WTC11 (cell line): ENCODE data around the gene LIFR. TPM values are rescaled to one million over a fixed set of nuclear protein-coding genes. Genes with fewer than 3 reads are reported as not detected.

Source experiments
- ATAC-seq: fragments of 200-7000 bp; cut with Tn5 transposase; 2 replicates; pipeline ENCODE4 v1.10.0; 2021; ENCODE audit warnings: mild to moderate bottlenecking, moderate library complexity
- CTCF ChIA-PET: fragments of 300-600 bp; sonication (Branson Sonifier 250); formaldehyde crosslinking; loops from one replicate; lab custom pipeline; 2021; ENCODE audit warnings: antibody characterized with exemption; lab: Charles Lee
- POLR2A ChIA-PET: fragments of 350-600 bp; sonication (Branson Sonifier 250); formaldehyde crosslinking; loops from one replicate; lab custom pipeline; 2021; ENCODE audit warnings: antibody characterized with exemption; lab: Charles Lee
- DNase-seq: peaks from one replicate; pipeline ENCODE4 v3.0.0; 2021; ENCODE audit warnings: low spot score
- H3K27ac Mint-ChIP-seq: 2 replicates; pipeline ENCODE4 v1.8.0; 2021; ENCODE audit warnings: mixed read lengths
- H3K27me3 Mint-ChIP-seq: 2 replicates; pipeline ENCODE4 v1.8.0; 2021; ENCODE audit warnings: low read depth, mild to moderate bottlenecking, moderate library complexity, mixed read lengths
- H3K36me3 Mint-ChIP-seq: 2 replicates; pipeline ENCODE4 v1.8.0; 2021; ENCODE audit warnings: mixed read lengths
- H3K4me1 Mint-ChIP-seq: 2 replicates; pipeline ENCODE4 v1.8.0; 2022; ENCODE audit warnings: mixed read lengths
- H3K4me3 Mint-ChIP-seq: 2 replicates; pipeline ENCODE4 v1.8.0; 2021; ENCODE audit warnings: mild to moderate bottlenecking, moderate library complexity, mixed read lengths
- H3K9me3 Mint-ChIP-seq: 2 replicates; pipeline ENCODE4 v1.8.0; 2021; ENCODE audit warnings: mixed read lengths
- CREB1 ChIP-seq: sonication (generic); formaldehyde crosslinking; IDR thresholded peaks from 2 replicates; pipeline ENCODE4 v1.8.0; 2023; ENCODE audit warnings: mild to moderate bottlenecking, missing genetic modification reagents
- FOXK1 ChIP-seq: sonication (generic); formaldehyde crosslinking; IDR thresholded peaks from 2 replicates; pipeline ENCODE4 v1.8.0; 2022; ENCODE audit warnings: mild to moderate bottlenecking, moderate library complexity, missing genetic modification reagents
- GABPB1 ChIP-seq: sonication (generic); formaldehyde crosslinking; IDR thresholded peaks from 2 replicates; pipeline ENCODE4 v1.8.1; 2023; ENCODE audit warnings: mild to moderate bottlenecking, missing genetic modification reagents
- GTF2I ChIP-seq: fragments of 250-450 bp; sonication (Bioruptor Pico); conservative IDR thresholded peaks from 2 replicates; pipeline ENCODE4 v1.4.0; 2021; ENCODE audit warnings: mild to moderate bottlenecking
- HMGA2 ChIP-seq: fragments of 250-450 bp; sonication (Bioruptor Pico); IDR thresholded peaks from 2 replicates; pipeline ENCODE4 v1.4.0; 2021; ENCODE audit warnings: mild to moderate bottlenecking, moderate library complexity
- IRF2 ChIP-seq: sonication (generic); formaldehyde crosslinking; IDR thresholded peaks from 2 replicates; pipeline ENCODE4 v1.8.0; 2022; ENCODE audit warnings: low read depth, missing genetic modification reagents, borderline replicate concordance
- JUN ChIP-seq: sonication (generic); formaldehyde crosslinking; IDR thresholded peaks from 2 replicates; pipeline ENCODE4 v1.8.0; 2023; ENCODE audit warnings: mild to moderate bottlenecking, missing genetic modification reagents
- KAT7 ChIP-seq: sonication (generic); formaldehyde crosslinking; IDR thresholded peaks from 2 replicates; pipeline ENCODE4 v1.8.1; 2023; ENCODE audit warnings: missing genetic modification reagents, mild to moderate bottlenecking, borderline replicate concordance
- NFATC4 ChIP-seq: fragments of 250-450 bp; sonication (Bioruptor Pico); IDR thresholded peaks from 2 replicates; pipeline ENCODE4 v1.9.0; 2021; ENCODE audit warnings: mild to moderate bottlenecking
- OVOL2 ChIP-seq: fragments of 250-450 bp; sonication (Bioruptor Pico); IDR thresholded peaks from 2 replicates; pipeline ENCODE4 v1.9.0; 2021; ENCODE audit warnings: mild to moderate bottlenecking, borderline replicate concordance
- SMAD3 ChIP-seq: sonication (generic); formaldehyde crosslinking; IDR thresholded peaks from 2 replicates; pipeline ENCODE4 v1.8.0; 2022; ENCODE audit warnings: missing genetic modification reagents, mild to moderate bottlenecking, borderline replicate concordance
- ZNF121 ChIP-seq: sonication (generic); formaldehyde crosslinking; IDR thresholded peaks from 2 replicates; pipeline ENCODE4 v1.8.0; 2023; ENCODE audit warnings: missing genetic modification reagents
- ZNF396 ChIP-seq: fragments of 250-450 bp; sonication (Bioruptor Pico); IDR thresholded peaks from 2 replicates; pipeline ENCODE4 v1.8.0; 2021; ENCODE audit warnings: mild to moderate bottlenecking, moderate library complexity, borderline replicate concordance
- total RNA-seq: library from RNA; stranded (reverse); gene quantifications from 3 replicates; pipeline ENCODE4 v1.2.3, GENCODE V29; 2021
- TF ChIP-seq, protein P1 (sequence below): sonication (generic); formaldehyde crosslinking; IDR thresholded peaks from 2 replicates; pipeline ENCODE4 v1.8.1; 2022; ENCODE audit warnings: low read depth, missing genetic modification reagents, borderline replicate concordance
- TF ChIP-seq, protein P2 (sequence below): sonication (generic); formaldehyde crosslinking; IDR thresholded peaks from 2 replicates; pipeline ENCODE4 v1.8.0; 2022; ENCODE audit warnings: mild to moderate bottlenecking, missing genetic modification reagents
- TF ChIP-seq, protein P3 (sequence below): sonication (generic); formaldehyde crosslinking; IDR thresholded peaks from 2 replicates; pipeline ENCODE4 v1.8.0; 2023; ENCODE audit warnings: missing genetic modification reagents, mild to moderate bottlenecking, borderline replicate concordance
- TF ChIP-seq, protein P4 (sequence below): sonication (generic); formaldehyde crosslinking; IDR thresholded peaks from 2 replicates; pipeline ENCODE4 v1.8.0; 2022; ENCODE audit warnings: mild to moderate bottlenecking, missing genetic modification reagents
- TF ChIP-seq, protein P5 (sequence below): sonication (generic); formaldehyde crosslinking; IDR thresholded peaks from 2 replicates; pipeline ENCODE4 v1.8.1; 2023; ENCODE audit warnings: mild to moderate bottlenecking, missing genetic modification reagents, borderline replicate concordance
- TF ChIP-seq, protein P6 (sequence below): sonication (generic); formaldehyde crosslinking; IDR thresholded peaks from 2 replicates; pipeline ENCODE4 v1.8.1; 2023; ENCODE audit warnings: mild to moderate bottlenecking, moderate library complexity, missing genetic modification reagents
- TF ChIP-seq, protein P7 (sequence below): sonication (generic); formaldehyde crosslinking; IDR thresholded peaks from 2 replicates; pipeline ENCODE4 v1.8.0; 2022; ENCODE audit warnings: mild to moderate bottlenecking, missing genetic modification reagents

Gene LIFR
- total RNA-seq, 1 experiment from 2014 or later: 14.4 TPM

DNA sequence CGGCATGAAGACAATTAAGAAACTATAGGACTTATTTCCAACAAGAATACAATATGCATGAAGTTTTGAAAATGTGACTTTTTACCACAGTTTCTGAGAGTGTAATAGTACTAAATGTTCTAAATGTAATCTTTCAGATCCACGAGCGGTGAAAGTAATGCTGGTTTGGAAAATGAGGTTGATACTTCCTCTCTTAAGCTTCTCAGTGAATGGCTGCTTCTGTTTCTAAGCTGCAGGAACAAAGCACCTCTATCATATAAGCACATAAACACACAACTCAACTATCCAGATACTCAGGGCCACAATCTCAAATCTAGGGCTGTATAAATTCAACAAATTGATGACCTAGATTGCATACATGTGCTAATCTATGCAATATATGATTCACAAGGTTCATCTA is 78.3 kb downstream of the LIFR start:
- Mint-ChIP-seq H3K27ac (no peak overlapping the region; the same call in 1 of the 2 replicates), H3K4me3 (no peak overlapping the region), H3K4me1 (peaks cover 9% of the 10 kb centered on the region), H3K27me3 (no peaks in the 10 kb centered on the region), H3K36me3 (no peaks in the 10 kb centered on the region), H3K9me3 (no peaks in the 10 kb centered on the region)
- DNase-seq: no peak
- POLR2A ChIA-PET: no interaction called here
- CTCF ChIA-PET: interaction anchor here (1.6 kb wide), 1 partner anchor 332 kb away, joined by 4 read pairs; no protein-coding TSS in a partner anchor
- ATAC-seq: no peak
- TF ChIP-seq OVOL2 (CRISPR knock-in tag): no peak
- no peak for TF ChIP-seq NFATC4 (CRISPR knock-in tag)
- TF ChIP-seq, protein P1, sequence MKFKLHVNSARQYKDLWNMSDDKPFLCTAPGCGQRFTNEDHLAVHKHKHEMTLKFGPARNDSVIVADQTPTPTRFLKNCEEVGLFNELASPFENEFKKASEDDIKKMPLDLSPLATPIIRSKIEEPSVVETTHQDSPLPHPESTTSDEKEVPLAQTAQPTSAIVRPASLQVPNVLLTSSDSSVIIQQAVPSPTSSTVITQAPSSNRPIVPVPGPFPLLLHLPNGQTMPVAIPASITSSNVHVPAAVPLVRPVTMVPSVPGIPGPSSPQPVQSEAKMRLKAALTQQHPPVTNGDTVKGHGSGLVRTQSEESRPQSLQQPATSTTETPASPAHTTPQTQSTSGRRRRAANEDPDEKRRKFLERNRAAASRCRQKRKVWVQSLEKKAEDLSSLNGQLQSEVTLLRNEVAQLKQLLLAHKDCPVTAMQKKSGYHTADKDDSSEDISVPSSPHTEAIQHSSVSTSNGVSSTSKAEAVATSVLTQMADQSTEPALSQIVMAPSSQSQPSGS (CRISPR knock-in tag): no peak
- TF ChIP-seq, protein P2, sequence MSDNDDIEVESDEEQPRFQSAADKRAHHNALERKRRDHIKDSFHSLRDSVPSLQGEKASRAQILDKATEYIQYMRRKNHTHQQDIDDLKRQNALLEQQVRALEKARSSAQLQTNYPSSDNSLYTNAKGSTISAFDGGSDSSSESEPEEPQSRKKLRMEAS (CRISPR knock-in tag): no peak
- no peak for TF ChIP-seq ZNF396
- no peak for TF ChIP-seq SMAD3 (CRISPR knock-in tag)
- TF ChIP-seq GABPB1: no peak
- TF ChIP-seq IRF2 (CRISPR knock-in tag): no peak
- no peak for TF ChIP-seq CREB1 (CRISPR knock-in tag)
- TF ChIP-seq JUN (CRISPR knock-in tag): no peak
- no peak for TF ChIP-seq FOXK1 (CRISPR knock-in tag)
- no peak for TF ChIP-seq KAT7 (CRISPR knock-in tag)
- TF ChIP-seq, protein P3, sequence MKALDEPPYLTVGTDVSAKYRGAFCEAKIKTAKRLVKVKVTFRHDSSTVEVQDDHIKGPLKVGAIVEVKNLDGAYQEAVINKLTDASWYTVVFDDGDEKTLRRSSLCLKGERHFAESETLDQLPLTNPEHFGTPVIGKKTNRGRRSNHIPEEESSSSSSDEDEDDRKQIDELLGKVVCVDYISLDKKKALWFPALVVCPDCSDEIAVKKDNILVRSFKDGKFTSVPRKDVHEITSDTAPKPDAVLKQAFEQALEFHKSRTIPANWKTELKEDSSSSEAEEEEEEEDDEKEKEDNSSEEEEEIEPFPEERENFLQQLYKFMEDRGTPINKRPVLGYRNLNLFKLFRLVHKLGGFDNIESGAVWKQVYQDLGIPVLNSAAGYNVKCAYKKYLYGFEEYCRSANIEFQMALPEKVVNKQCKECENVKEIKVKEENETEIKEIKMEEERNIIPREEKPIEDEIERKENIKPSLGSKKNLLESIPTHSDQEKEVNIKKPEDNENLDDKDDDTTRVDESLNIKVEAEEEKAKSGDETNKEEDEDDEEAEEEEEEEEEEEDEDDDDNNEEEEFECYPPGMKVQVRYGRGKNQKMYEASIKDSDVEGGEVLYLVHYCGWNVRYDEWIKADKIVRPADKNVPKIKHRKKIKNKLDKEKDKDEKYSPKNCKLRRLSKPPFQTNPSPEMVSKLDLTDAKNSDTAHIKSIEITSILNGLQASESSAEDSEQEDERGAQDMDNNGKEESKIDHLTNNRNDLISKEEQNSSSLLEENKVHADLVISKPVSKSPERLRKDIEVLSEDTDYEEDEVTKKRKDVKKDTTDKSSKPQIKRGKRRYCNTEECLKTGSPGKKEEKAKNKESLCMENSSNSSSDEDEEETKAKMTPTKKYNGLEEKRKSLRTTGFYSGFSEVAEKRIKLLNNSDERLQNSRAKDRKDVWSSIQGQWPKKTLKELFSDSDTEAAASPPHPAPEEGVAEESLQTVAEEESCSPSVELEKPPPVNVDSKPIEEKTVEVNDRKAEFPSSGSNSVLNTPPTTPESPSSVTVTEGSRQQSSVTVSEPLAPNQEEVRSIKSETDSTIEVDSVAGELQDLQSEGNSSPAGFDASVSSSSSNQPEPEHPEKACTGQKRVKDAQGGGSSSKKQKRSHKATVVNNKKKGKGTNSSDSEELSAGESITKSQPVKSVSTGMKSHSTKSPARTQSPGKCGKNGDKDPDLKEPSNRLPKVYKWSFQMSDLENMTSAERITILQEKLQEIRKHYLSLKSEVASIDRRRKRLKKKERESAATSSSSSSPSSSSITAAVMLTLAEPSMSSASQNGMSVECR (CRISPR knock-in tag): no peak
- TF ChIP-seq, protein P4, sequence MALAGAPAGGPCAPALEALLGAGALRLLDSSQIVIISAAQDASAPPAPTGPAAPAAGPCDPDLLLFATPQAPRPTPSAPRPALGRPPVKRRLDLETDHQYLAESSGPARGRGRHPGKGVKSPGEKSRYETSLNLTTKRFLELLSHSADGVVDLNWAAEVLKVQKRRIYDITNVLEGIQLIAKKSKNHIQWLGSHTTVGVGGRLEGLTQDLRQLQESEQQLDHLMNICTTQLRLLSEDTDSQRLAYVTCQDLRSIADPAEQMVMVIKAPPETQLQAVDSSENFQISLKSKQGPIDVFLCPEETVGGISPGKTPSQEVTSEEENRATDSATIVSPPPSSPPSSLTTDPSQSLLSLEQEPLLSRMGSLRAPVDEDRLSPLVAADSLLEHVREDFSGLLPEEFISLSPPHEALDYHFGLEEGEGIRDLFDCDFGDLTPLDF (CRISPR knock-in tag): no peak
- no peak for TF ChIP-seq GTF2I (CRISPR knock-in tag)

DNA sequence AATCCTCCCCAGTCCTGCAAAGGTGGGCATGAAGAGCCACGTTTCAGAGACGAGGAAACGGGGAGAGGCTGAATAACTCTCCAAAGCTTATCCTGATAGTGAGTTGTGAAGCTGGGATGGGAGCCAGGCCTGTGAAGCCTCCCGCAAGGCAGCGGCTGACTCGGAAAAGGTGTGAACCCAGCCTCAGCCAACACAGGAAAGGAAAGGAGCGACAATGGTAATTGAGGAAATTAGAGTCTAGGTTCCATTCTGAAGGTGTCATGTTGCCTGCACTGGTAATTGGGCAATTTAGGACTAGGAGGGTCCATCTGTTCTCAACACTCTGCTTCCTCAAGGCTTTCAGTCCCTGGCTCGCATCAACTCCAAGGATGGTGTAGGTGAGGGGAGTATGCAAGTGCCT is 83.4 kb downstream of the LIFR start:
- POLR2A ChIA-PET: no interaction called here
- Mint-ChIP-seq H3K36me3 (no peaks in the 10 kb centered on the region), H3K27ac (peak overlapping the region; percentile 32; the same call in 1 of the 2 replicates), H3K4me3 (no peak overlapping the region), H3K9me3 (no peaks in the 10 kb centered on the region), H3K27me3 (no peaks in the 10 kb centered on the region), H3K4me1 (peaks cover 20% of the 10 kb centered on the region)
- ATAC-seq: peak; percentile 78
- TF ChIP-seq, protein P5, sequence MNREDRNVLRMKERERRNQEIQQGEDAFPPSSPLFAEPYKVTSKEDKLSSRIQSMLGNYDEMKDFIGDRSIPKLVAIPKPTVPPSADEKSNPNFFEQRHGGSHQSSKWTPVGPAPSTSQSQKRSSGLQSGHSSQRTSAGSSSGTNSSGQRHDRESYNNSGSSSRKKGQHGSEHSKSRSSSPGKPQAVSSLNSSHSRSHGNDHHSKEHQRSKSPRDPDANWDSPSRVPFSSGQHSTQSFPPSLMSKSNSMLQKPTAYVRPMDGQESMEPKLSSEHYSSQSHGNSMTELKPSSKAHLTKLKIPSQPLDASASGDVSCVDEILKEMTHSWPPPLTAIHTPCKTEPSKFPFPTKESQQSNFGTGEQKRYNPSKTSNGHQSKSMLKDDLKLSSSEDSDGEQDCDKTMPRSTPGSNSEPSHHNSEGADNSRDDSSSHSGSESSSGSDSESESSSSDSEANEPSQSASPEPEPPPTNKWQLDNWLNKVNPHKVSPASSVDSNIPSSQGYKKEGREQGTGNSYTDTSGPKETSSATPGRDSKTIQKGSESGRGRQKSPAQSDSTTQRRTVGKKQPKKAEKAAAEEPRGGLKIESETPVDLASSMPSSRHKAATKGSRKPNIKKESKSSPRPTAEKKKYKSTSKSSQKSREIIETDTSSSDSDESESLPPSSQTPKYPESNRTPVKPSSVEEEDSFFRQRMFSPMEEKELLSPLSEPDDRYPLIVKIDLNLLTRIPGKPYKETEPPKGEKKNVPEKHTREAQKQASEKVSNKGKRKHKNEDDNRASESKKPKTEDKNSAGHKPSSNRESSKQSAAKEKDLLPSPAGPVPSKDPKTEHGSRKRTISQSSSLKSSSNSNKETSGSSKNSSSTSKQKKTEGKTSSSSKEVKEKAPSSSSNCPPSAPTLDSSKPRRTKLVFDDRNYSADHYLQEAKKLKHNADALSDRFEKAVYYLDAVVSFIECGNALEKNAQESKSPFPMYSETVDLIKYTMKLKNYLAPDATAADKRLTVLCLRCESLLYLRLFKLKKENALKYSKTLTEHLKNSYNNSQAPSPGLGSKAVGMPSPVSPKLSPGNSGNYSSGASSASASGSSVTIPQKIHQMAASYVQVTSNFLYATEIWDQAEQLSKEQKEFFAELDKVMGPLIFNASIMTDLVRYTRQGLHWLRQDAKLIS (CRISPR knock-in tag): no peak
- TF ChIP-seq HMGA2 (CRISPR knock-in tag) (no peak), NFATC4 (CRISPR knock-in tag) (no peak), ZNF121 (CRISPR knock-in tag) (no peak), ZNF396 (no peak)
- TF ChIP-seq, protein P6, sequence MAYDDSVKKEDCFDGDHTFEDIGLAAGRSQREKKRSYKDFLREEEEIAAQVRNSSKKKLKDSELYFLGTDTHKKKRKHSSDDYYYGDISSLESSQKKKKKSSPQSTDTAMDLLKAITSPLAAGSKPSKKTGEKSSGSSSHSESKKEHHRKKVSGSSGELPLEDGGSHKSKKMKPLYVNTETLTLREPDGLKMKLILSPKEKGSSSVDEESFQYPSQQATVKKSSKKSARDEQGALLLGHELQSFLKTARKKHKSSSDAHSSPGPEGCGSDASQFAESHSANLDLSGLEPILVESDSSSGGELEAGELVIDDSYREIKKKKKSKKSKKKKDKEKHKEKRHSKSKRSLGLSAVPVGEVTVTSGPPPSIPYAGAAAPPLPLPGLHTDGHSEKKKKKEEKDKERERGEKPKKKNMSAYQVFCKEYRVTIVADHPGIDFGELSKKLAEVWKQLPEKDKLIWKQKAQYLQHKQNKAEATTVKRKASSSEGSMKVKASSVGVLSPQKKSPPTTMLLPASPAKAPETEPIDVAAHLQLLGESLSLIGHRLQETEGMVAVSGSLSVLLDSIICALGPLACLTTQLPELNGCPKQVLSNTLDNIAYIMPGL (CRISPR knock-in tag): no peak
- TF ChIP-seq, protein P7, sequence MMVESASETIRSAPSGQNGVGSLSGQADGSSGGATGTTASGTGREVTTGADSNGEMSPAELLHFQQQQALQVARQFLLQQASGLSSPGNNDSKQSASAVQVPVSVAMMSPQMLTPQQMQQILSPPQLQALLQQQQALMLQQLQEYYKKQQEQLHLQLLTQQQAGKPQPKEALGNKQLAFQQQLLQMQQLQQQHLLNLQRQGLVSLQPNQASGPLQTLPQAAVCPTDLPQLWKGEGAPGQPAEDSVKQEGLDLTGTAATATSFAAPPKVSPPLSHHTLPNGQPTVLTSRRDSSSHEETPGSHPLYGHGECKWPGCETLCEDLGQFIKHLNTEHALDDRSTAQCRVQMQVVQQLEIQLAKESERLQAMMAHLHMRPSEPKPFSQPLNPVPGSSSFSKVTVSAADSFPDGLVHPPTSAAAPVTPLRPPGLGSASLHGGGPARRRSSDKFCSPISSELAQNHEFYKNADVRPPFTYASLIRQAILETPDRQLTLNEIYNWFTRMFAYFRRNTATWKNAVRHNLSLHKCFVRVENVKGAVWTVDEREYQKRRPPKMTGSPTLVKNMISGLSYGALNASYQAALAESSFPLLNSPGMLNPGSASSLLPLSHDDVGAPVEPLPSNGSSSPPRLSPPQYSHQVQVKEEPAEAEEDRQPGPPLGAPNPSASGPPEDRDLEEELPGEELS (CRISPR knock-in tag): no peak
- DNase-seq: no peak
- CTCF ChIA-PET: interaction anchor here (1.1 to 2.0 kb wide), 3 partner anchors 31 to 337 kb away, joined by 3 to 16 read pairs (median 3); no protein-coding TSS in a partner anchor
